ENCODE data around the gene MACROD2.
"Not testable (repeated sequence)": the region's sequence is repeated elsewhere in the genome, so short reads cannot be mapped to it uniquely, and the experiment has no call there.

GRCh38 chr20:14467104-14467827, 471.9 kb downstream of the MACROD2 start:
- TF ChIP-seq CTCF, POLR2A (IDR thresholded peaks at IDR 0.05): not testable (repeated sequence)

All from tibial nerve (tissue), 3 donors.